Measurements from ENCODE around the gene MTHFD1L.

MTHFD1L gene

DNA sequence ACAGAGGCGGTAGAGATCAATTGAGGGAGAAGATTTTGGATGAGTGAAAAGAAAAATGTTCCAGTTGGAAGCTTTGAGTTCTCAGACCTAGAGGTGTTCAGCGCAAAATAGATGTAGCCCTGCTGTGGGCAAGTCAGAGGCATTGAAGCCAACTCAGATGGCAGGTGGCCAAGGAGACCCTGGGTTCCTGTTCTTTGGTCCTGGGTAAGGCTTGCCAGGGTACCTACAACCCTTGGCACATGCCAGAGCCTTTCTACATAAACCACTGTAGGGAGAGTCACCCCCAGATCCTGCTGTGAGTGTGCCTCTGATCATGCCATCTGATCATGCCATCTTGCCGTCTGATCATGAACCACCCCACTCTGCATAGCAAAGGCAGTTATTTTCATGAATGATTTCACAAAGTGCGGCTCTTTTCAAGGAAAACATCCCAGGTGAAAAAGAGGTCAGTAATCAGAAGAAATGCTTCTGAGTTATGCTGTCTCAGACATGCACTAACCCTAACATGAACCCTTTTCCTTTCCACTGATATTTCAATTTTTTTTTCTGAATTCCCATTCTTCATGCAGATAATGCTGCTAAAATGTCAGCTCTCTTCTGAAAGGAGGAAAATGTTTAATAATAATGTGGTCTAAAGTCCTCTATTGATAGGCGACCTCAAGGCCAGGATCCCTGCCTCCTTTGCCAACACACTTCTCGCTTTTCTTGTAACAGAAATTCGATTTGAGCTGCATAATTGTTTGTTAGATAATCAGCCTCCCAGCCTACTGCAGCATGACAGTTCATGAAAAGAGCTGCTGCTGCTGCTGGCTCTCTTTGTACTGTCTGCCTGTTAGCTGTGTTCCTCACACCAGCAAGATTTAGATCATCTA, 153.6 kb downstream of the MTHFD1L start:
- no peak for DNase-seq

DNA sequence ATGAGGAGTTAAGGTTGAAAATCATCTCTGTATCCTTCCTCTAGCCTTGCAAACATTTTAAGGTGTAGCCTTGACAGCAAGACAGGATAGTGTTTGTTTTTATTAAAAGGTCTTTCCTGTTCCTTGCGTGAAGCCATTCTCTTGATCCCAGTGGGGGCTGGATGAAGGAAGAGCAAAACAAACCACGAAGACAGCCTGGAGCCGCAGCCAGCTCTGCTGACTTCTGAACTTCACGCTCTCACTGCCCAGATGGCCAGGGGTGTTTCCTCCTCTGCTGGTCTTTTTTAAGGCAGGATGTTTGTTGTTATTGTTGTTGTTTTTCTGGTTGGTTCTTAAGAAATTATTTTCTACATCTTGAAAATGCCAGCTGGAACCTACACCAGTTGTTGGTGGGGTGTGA, 156.4 kb downstream of the MTHFD1L start:
- no peak for DNase-seq

DNA sequence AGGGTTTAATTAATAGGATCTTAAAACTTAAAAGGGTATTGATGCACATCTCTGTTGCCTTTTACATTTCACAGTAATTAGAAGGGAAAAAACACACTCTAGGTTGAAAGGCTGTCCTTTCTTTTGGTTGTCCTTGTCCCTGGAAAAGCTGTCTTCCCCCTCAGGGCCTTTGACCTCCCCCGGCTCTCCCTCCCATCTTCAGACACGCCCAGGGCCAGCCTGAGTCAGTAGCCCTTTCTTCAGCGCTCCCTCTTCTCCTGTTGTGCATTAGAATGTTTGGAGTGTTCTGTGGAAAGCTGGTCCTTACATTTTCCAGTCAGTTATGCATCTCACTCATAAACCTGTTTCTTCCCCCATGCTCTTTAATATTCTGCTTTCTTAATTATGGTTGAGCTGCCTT, 157.0 kb downstream of the MTHFD1L start:
- DNase-seq: no peak

DNA sequence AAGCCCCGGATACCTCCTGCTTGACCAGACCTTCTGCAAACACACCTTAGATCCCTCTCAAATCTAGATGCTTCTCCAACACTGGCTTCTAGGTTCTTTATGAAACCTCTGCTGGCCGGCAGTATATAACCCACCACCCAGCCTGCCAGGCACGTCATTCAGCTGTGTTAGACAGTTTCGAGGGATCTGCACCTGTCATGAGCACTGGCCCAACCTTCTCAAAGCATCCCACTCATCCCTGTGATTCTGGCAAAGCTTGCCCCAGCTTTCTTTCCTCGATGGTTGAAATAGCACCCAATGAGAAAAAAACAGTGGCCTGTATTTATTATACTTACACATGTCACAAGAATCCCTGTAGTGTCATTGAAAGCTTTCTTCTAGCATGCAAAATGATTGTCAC, 157.8 kb downstream of the MTHFD1L start:
- no peak for DNase-seq

DNA sequence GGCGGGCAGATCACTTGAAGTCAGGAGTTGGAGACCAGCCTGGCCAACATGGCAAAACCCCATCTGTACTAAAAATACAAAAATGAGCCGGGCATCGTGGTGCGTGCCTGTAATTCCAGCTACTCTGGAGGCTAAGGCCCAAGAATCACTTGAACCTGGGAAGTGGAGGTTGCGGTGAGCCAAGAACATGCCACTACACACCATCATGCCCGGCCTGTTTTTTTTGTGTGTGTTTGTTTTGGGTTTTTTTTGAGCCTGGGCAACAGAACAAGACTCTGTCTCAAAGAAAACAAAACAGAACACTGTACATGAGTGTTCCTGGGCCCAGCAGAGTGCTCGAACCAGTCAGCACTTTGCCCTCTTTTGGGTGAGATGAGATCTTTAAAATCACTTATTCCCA, 159.1 kb downstream of the MTHFD1L start:
- DNase-seq: no peak

DNA sequence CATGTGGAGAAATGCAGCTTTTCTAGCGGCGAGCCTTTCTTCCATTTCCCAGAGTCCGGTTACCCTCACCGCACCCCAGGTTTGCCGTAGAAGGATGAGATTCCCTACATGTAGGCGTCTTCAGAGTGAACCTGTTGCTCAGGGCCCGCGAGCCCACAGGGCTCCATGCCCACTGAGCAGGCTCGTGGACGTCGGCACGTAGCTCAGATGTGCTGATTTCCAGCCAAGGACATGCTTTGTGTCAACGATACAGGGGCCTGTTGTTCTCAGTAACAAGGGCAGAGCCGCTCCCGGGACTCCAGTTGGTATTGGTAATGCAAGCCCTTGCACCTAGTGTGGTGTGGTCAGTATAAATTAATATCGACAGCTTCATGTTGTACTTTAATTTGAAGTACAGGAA, 159.6 kb downstream of the MTHFD1L start:
- DNase-seq: no peak

DNA sequence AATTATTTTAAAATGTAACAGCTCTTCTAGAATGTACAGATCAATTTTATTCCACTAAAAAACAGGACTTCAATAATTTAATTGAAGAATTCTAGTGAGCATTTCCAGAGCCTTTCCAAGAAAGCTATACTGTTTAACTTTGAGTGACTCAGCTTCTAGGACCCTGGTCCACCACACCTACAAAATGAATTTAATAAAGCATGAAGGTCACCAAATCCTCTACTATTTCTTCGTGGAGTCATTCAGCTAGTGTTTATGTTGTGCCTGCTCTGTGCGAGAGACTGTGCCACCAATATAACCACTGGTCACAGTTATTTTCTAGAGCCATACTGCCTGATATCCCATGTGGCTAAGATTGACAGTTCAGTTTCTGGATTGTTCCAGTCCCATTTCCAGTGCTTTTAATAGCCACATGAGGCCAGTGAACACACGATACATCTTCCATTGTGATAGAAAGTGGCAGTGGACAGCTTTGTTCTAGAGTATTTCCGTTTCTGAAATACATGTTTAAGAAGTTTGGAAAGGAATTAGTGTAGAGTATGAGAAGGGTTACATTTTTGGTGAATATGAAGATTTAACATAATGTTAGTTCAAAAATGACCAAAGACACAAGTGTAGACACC, 160.7 kb downstream of the MTHFD1L start:
- no peak for DNase-seq

DNA sequence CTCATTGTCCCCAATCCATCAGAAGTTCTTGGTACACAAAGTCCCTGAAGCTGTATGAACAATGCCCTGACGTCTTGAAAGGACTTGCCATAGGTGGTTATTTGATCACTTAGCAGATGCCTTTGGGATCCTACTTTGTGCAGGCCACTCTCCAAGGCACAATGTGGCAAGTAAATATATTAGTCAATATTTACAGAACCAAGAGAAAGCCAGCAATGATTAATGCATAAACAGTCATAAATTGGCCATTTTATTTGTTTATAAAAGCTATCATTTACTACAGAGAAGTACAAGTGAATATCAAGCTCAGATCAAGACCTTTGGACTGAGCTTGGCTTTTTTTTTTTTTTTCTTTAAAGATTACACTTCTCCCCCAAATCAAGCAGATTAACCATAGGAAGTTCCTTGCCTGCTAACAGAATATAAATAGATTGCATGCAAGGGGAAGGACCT, 161.8 kb downstream of the MTHFD1L start:
- no peak for DNase-seq

DNA sequence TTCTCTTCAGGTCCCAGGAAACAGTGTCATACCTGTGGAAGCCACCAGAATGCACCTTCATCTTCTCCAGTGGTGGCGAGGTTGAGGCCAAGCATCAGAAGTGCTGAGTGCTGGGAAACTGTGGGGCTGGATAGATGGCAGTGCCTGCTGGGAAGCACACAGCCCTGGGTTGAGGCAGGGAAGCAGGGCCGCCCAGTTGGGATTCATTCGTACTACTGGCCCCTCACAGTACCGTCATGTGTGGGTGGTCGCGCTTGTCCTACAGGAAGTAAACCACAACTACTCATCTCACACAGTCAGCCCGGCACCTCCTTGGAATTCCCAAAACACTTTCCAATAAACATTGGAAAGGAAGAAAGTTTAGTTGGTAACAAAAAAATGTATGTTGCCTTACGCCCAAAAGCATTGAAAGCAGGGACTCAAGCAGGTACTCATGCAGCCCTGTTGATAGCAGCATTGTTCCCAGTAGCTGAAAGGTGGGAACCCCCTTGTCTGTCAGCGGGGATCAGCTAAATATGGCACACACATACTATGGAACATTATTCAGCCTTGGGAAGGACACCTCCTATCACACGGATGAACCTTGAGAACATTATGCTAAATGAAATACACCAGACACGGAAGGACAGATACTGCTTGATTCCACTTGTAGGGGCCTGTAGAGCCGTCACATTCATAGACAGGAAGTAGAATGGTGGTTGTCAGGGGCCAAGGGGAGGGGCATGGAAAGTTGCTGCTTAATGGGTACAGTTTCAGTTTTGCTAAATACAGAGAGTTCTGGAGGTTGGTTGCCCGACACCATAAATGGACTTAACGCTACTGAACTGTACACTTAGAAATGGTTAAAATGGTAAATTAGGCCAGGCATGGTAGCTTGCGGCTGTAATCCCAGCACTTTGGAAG, 162.7 kb downstream of the MTHFD1L start:
- DNase-seq: no peak

DNA sequence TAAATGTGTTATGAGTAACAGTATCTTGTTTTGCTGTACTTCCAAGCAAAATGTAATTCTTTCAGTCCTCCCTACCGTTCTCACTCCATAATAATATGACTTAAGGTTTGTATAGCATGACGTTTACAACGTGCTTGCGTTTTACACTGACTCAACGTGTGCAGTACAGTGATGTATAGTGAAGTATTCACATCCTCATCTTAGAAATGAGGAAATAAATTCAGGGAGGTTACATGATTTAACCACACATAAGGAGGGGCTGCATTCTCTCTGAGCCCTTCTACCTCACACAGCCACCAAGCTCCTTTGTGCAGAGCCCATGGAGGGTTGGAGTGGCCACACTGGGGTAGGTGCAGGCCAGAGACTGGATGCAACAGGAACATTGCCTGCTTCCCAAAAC, 164.5 kb downstream of the MTHFD1L start:
- DNase-seq: no peak

DNA sequence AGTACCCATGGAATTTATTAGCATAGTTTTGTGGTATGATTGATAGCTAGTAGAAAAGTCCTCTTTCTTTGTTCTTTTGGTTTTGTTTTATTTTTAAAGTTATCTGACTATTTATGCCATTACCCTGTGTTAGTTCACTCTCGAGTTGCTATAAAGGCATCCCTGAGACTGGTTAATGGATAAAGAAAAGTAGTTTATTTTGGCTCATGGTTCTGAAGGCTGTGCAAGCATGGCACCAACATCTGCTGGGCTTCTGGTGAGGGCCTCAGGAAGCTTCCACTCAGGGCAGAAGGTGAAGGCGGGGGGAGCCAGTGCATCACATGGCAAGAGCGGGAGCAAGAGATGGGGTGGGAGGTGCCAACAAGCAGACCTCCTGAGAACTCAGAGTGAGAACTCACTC, 166.5 kb downstream of the MTHFD1L start:
- no peak for DNase-seq

DNA sequence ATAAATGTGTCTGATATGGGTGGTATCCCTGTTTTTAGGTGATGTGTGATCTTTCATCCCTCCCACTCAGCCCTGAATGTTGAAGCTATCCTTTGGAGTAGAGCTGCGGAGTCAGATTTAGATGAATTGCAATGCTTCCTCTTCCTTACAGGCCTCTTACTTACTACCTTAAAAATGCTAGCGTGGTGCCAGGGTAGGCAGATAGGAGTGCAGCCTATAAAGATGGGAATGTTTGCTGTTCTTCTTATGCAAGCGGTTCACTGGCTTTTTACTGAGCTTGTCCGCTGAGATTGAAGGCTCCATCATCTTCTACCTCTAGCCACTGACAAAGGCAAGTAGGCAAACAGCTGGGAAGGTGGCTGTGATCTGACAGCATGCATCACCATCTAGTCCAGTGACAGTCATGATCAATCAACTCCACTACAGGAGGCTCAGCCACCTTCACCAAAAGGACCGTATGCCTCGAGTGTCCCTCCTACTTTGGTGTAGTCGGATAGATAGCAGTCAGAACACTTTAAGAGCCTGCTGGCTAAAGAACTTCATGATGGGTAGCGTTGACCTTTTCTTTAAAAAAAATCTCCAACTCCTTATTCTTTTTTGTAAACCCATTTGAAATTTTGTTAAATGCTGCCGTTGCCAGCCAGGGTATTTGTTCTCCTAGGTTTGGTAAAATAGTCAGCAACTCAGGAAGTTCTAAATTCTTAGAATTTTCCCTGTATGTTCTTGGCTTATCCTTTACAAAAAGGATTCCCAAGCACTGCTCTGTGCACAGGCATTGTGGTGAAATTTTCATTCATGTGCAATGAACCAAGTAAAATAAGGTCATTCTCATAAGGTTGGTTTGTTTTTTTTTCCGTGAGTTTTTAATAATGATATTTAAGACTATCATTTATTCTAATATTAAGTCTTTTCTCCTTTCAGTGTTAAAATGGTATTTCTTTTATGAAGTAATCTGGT, 169.6 kb downstream of the MTHFD1L start:
- no peak for DNase-seq

DNA sequence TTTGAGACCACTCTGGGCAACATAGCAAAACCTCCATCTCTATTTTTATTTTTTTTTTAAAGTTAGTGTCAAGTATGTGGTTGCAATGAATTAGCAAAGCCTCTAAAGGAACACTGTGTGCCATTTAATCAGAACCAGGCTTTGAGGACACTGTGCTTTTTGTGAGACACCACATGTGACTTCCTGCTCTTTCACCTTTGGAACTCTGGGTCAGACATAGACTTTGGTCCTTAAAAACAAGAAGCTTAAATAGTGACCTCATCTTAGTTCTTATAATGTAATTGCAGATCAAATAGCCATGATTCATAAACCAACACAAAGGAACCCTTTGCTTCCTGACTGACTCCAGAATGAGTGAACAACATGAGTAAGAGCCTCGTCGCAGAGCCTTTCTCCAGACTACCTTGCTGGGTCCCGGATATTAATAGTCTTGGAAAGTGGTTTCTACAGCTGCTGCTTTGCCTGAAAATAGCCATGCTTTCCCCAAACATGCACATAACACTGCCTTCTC, 170.8 kb downstream of the MTHFD1L start:
- DNase-seq: peak; percentile 88

DNA sequence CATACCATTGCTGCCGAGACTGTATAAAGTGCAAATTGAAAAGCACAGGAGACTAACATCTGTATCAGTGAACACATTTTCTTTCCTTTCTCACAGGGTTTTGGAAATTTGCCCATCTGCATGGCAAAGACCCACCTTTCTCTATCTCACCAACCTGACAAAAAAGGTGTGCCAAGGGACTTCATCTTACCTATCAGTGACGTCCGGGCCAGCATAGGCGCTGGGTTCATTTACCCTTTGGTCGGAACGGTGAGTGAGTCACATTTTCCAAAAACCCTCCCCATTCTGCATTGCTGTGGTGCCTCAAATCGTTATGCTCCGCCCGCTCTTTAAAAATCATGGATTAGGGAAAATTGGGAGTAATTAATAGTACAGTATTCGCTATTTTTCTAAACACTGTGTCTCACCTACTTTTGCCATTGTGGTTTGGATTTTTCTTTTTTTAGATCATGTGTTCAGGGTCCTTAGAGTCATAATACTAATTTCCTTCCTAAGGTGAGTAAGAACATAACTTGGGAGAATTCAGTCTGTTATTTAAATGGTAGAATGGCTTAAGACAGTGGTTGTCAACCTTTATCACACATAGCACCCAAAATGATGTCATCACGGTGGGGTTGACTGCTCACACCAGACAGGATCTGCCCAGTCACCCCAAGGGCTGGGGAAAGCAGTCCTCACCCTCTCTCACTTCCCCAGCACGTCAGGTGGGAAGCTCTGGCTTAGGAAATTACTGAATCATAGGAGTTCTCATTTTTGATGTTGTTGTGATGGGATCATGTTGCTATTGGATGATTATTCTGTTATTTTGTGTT, 171.6 kb downstream of the MTHFD1L start:
- DNase-seq: no peak

DNA sequence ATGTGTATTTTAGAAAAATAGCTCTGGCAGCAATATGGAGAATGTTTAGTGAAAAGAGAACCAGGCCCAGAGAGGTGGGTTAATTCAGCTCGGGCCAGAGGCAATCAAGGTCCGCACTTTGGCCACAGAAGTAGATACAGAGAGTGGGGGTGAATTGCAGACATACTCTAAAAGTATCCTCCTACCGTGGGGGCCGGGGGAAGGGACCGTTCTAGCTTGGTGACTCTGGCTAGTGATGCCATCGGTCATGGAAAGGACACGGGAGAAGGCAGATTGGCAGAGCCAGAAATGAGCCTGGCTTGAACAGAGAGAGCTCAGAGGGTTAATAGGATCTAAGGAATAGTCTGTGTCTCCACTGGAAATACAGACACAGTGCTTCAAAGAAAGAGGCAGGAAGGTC, 173.1 kb downstream of the MTHFD1L start:
- no peak for DNase-seq

DNA sequence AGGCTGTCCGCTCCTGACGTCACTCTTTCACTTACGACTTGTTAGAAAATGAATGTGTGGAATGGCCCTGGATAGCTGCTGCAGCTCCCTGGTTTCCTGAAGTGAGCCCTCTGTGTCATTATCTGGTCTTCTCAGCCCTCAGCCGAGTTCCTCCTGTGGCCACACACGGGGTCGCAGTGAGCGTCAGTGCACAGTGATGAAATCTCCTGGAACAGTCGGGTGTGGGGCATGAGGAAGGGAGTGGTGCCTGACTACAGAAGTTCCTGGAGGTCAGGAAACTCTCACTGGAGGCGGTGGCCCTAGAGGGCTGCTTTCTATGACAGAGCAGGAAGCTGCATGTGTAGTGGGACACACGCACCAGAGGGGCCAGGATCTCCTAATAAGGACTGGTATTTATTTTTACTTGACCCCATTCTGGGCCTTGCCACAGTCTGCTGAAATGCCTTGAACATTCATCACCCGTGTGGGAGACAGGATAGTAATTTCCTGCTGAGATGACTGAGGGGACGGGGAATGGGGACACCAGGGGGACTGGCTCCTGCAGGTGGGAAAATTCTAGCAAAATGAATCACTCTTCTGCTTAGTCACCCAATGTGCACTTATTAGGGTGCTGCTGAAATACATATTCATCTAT, 175.5 kb downstream of the MTHFD1L start:
- DNase-seq: peak; percentile 100

DNA sequence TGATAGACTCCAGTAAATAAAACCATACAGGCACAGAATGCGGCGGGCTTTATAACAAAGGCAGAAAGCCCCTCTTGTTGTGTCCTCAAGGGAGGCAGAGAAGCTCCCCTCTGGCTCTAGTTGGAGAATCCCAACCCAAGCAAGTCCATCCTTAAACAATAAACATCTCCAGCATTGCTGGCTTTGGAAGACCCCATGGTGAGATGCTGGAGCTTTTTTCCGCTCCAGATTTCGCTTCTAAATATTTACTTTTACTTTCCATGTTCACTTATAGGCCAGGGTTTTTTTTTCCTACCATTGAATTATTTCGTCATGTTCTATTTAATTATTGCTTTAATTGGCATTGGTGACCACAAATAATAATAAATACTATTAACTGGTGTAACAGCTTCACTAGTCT, 176.2 kb downstream of the MTHFD1L start:
- no peak for DNase-seq

DNA sequence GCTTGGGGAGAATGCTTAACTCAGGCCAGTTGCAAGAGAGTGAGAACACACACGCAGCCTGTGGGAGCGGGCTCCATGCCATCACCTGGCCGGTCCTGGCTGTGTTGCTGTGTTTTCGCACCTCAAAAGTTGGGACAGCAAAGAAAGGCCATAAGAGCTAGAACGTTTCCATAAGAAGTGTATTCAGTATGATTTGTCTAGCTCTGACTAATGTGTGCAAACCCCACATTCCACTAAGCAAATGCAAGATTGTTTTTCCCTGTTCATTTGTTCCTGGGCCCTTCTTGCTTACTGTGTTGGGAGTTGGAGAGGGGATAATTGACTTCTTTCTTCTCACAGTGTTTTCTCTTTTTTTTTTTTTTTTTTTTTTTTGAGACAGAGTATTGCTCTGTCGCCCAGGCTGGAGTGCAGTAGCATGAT, 177.4 kb downstream of the MTHFD1L start:
- DNase-seq: peak; percentile 78

DNA sequence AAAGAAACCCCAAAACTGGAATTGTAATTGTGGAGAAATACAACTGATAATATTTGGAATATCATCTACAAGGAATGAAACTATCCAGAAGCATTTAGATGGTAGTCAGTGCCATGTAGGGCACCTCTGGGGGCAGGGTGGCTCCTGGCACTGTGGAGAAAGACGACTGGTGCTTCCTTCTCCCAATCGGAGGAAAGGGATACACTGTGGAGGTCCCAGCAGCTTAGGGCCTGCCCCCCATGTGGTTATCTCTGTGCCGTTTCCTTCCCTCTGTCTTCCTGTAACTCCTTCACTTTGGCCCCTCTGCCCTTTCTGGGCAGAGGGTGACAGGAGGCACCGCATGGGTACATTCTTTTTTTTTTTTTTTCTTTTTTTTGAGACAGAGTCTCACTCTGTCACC, 178.4 kb downstream of the MTHFD1L start:
- DNase-seq: no peak
